ENCODE results near the gene SOD1.

DNA sequence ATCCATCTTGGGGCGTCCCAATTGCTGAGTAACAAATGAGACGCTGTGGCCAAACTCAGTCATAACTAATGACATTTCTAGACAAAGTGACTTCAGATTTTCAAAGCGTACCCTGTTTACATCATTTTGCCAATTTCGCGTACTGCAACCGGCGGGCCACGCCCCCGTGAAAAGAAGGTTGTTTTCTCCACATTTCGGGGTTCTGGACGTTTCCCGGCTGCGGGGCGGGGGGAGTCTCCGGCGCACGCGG lies 282 bp upstream of the SOD1 start:
- TF ChIP-seq, protein P1, sequence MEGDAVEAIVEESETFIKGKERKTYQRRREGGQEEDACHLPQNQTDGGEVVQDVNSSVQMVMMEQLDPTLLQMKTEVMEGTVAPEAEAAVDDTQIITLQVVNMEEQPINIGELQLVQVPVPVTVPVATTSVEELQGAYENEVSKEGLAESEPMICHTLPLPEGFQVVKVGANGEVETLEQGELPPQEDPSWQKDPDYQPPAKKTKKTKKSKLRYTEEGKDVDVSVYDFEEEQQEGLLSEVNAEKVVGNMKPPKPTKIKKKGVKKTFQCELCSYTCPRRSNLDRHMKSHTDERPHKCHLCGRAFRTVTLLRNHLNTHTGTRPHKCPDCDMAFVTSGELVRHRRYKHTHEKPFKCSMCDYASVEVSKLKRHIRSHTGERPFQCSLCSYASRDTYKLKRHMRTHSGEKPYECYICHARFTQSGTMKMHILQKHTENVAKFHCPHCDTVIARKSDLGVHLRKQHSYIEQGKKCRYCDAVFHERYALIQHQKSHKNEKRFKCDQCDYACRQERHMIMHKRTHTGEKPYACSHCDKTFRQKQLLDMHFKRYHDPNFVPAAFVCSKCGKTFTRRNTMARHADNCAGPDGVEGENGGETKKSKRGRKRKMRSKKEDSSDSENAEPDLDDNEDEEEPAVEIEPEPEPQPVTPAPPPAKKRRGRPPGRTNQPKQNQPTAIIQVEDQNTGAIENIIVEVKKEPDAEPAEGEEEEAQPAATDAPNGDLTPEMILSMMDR (IDR thresholded peaks at IDR 0.05): no peak
- TF ChIP-seq POLR2A (IDR thresholded peaks at IDR 0.05): no peak
- TF ChIP-seq POLR2AphosphoS5 (IDR thresholded peaks at IDR 0.05): no peak

Data from gastroesophageal sphincter (tissue), 3 donors.